Measurements from ENCODE around the gene CA4.

DNA sequence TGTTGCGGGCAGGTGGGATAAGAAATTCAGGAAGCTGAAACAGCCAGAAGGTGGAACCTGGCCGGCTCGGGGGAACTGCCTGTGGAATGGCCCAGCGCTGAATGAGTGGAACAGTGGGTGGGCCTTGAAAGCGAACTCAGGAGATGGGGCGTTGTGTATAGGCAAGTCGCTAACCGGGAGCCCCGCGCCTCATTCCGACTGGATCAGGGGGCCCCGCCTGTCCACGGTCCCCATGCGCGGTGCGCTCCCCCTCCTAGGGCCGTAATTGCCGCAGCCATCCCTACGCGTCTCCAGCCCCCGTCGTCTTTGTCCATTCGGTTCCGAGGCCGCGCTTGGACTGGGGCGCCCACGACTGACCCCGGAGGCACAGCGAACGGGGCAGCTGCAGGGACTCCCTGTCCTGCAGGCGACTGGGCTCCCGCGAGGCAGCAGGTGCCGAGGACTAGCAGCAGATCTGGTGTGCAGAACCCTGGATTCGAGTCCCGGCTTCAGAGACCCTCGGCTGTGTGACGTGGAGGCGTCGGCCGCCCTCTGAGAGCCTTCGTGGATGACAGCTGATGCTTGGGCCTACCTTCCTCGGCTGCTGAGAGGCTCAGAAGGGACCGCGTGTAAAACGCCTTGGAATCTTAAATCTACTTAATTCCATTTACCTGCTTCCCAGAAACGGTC lies 10.9 kb upstream of the CA4 start:
- TF ChIP-seq, protein P1, sequence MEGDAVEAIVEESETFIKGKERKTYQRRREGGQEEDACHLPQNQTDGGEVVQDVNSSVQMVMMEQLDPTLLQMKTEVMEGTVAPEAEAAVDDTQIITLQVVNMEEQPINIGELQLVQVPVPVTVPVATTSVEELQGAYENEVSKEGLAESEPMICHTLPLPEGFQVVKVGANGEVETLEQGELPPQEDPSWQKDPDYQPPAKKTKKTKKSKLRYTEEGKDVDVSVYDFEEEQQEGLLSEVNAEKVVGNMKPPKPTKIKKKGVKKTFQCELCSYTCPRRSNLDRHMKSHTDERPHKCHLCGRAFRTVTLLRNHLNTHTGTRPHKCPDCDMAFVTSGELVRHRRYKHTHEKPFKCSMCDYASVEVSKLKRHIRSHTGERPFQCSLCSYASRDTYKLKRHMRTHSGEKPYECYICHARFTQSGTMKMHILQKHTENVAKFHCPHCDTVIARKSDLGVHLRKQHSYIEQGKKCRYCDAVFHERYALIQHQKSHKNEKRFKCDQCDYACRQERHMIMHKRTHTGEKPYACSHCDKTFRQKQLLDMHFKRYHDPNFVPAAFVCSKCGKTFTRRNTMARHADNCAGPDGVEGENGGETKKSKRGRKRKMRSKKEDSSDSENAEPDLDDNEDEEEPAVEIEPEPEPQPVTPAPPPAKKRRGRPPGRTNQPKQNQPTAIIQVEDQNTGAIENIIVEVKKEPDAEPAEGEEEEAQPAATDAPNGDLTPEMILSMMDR (IDR thresholded peaks at IDR 0.05; ENCODE audit: low read depth, low read length): no peak
- TF ChIP-seq, protein P2, sequence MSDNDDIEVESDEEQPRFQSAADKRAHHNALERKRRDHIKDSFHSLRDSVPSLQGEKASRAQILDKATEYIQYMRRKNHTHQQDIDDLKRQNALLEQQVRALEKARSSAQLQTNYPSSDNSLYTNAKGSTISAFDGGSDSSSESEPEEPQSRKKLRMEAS (IDR thresholded peaks at IDR 0.05; ENCODE audit: low read depth, low read length): no peak

Measured in NB4 (cell line).